Neural crest cell (in vitro differentiated cells): ENCODE measurements around the gene ACSS1. TPM values are rescaled to one million over a fixed set of nuclear protein-coding genes. Genes with fewer than 3 reads are reported as not detected.

Experiments used
- DNase-seq: peaks from one replicate; pipeline ENCODE4 v3.0.0; 2021; ENCODE audit warnings: low read depth, mixed read lengths, low spot score
- H3K27ac Mint-ChIP-seq: one replicate; pipeline ENCODE4 v1.8.0; 2021; ENCODE audit warnings: mild to moderate bottlenecking, mixed read lengths; ENCODE audit not compliant: unreplicated experiment
- H3K27me3 Mint-ChIP-seq: 2 replicates; pipeline ENCODE4 v1.8.0; 2021; ENCODE audit warnings: low read depth, mild to moderate bottlenecking, mixed read lengths
- H3K36me3 Mint-ChIP-seq: 2 replicates; pipeline ENCODE4 v1.8.0; 2021; ENCODE audit warnings: low read depth, mild to moderate bottlenecking, mixed read lengths
- H3K4me1 Mint-ChIP-seq: 2 replicates; pipeline ENCODE4 v1.8.0; 2021; ENCODE audit warnings: mixed read lengths
- H3K4me3 Mint-ChIP-seq: one replicate; pipeline ENCODE4 v1.8.0; 2021; ENCODE audit warnings: mild to moderate bottlenecking, mixed read lengths
- H3K9me3 Mint-ChIP-seq: 2 replicates; pipeline ENCODE4 v1.8.0; 2021; ENCODE audit warnings: mixed read lengths
- CTCF ChIP-seq: fragments of 200-600 bp; sonication (generic); conservative IDR thresholded peaks from 2 replicates; pipeline ENCODE4 v1.5.0; 2021; ENCODE audit warnings: antibody characterized with exemption, mild to moderate bottlenecking
- total RNA-seq: library from RNA; stranded (reverse); gene quantifications from 2 replicates; pipeline ENCODE4 v1.2.1, GENCODE V29; 2021

Gene ACSS1
- total RNA-seq, 1 donor from 2014 or later: 14.0 TPM

DNA sequence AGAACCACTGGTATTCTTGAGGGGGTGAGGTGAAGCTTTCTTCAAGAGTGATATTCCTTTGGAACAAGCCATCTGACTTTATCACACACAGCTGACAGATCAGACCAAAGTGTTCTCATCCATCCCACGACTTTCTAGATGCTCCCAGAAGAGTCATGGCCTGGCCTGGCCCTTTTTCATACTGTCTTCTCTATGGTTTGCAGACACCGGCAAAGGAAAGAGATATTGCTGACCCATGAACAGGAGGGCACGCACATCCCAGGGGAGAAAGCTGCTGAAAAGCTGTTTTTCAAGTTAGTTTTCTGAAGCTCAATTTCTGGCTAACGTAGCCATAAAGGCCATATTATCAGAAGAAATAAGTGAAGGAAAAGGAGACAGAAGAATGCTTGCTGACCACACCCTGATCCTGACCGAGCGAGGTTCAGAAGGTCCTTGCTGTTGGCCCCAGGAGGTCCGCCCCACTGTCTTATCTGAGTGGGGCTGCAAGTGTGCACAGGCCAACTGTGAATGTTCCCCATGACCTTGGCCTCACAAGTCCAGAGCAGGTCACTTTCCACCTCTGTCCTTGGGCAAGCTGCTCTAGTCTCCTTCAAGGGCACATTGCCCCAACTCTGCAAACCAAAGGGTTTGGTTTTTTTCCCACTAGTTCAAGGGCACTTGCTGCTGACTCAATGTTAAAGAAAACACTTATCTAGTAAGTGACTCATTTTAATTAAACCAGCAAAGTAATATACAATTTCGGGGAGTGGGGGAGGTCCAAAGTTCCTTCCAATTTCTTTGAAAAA, 2.0 kb downstream of the ACSS1 start:
- H3K36me3 Mint-ChIP-seq: no peaks in the 10 kb centered on the region
- peak overlapping the region; percentile 82 for H3K4me3 Mint-ChIP-seq
- peaks cover 65% of the 10 kb centered on the region for H3K27me3 Mint-ChIP-seq
- no peak for TF ChIP-seq CTCF
- no peak overlapping the region for H3K27ac Mint-ChIP-seq
- H3K4me1 Mint-ChIP-seq: peaks cover 31% of the 10 kb centered on the region
- no peak for DNase-seq
- no peaks in the 10 kb centered on the region for H3K9me3 Mint-ChIP-seq

DNA sequence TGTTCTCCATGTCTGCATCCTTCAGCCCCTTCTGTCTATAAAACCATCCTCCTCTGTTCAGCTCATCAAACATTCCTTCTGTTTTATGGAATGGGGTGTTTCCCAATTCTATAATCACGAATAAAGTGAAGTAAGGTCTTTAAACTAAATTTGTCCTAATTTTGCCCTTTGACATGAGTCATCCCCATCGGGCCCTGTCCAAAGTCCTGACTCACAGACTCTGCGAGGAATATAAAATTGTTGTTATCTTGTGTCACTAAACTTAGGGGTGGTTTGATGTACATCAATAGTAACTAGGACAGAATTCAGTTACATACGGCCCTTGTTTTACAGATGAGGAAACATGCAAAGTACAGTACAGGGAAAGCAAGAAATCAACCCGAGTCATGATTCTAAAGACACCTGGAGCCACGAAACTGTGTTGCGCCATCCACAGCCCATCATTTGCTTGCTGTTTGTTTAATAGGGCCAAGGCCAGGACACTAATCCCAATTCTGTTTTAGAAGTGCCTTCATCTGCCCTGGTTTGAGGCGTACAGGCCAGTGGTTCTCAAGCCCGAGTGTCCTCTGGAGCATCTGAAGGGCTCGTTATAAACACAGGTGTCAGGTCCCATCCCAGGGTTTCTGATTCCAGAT, 2.8 kb downstream of the ACSS1 start:
- no peak for DNase-seq
- no peak for TF ChIP-seq CTCF
- Mint-ChIP-seq H3K27me3 (peaks cover 58% of the 10 kb centered on the region), H3K9me3 (no peaks in the 10 kb centered on the region), H3K36me3 (no peaks in the 10 kb centered on the region), H3K4me3 (peak overlapping the region; percentile 36), H3K4me1 (peaks cover 33% of the 10 kb centered on the region), H3K27ac (no peak overlapping the region)

- H3K4me1 Mint-ChIP-seq: peaks cover 42% of the 10 kb centered on the region
- no peak for TF ChIP-seq CTCF
- H3K27me3 Mint-ChIP-seq: peaks cover 49% of the 10 kb centered on the region
- no peaks in the 10 kb centered on the region for H3K36me3 Mint-ChIP-seq
- DNase-seq: no peak
- H3K27ac Mint-ChIP-seq: no peak overlapping the region
- no peaks in the 10 kb centered on the region for H3K9me3 Mint-ChIP-seq
- H3K4me3 Mint-ChIP-seq: peak overlapping the region; percentile 27
These were observed 3.7 kb downstream of the ACSS1 start for GRCh38 chr20:25054096-25054820.

GRCh38 chr20:25053255-25054031, 4.5 kb downstream of the ACSS1 start:
- H3K9me3 Mint-ChIP-seq: no peaks in the 10 kb centered on the region
- H3K27ac Mint-ChIP-seq: no peak overlapping the region
- no peak for DNase-seq
- peak overlapping the region; percentile 27 for H3K4me3 Mint-ChIP-seq
- peaks cover 41% of the 10 kb centered on the region for H3K27me3 Mint-ChIP-seq
- no peak for TF ChIP-seq CTCF
- peaks cover 41% of the 10 kb centered on the region for H3K4me1 Mint-ChIP-seq
- no peaks in the 10 kb centered on the region for H3K36me3 Mint-ChIP-seq
